GM23338 (cell line): ENCODE data around the gene LSM14B.

ENCODE experiments used
- CREB1 ChIP-seq: fragments of 250-450 bp; sonication (Bioruptor Pico); IDR thresholded peaks from 2 replicates; pipeline ENCODE4 v1.5.0; 2020; ENCODE audit warnings: low read depth, mild to moderate bottlenecking, moderate library complexity
- CTCF ChIP-seq, 2 experiments: fragments of 200-600 bp in 1 of 2; sonication (generic) in 1 of 2; conservative IDR thresholded peaks; 2 replicates each; pipeline versions ENCODE4 v1.5.1 to v1.6.1; 2016 to 2017; ENCODE audit warnings: antibody characterized with exemption in 2 of 2, low read depth in 2 of 2, mild to moderate bottlenecking in 2 of 2, moderate library complexity in 1 of 2
- ETS1 ChIP-seq: IDR thresholded peaks from 2 replicates; pipeline ENCODE4 v1.6.1; 2016; ENCODE audit warnings: antibody characterized with exemption
- EZH2 ChIP-seq: fragments of 200-600 bp; sonication (generic); IDR thresholded peaks from one replicate; pipeline ENCODE4 v1.8.0; 2017; ENCODE audit warnings: antibody characterized with exemption, mild to moderate bottlenecking, low read depth; ENCODE audit not compliant: unreplicated experiment
- EZH2phosphoT487 ChIP-seq: fragments of 200-600 bp; sonication (generic); IDR thresholded peaks from one replicate; pipeline ENCODE4 v1.8.1; 2018; ENCODE audit warnings: antibody characterized with exemption; ENCODE audit not compliant: unreplicated experiment
- JUNB ChIP-seq: IDR thresholded peaks from one replicate; pipeline ENCODE4 v1.6.1; 2016; ENCODE audit warnings: antibody characterized with exemption; ENCODE audit not compliant: unreplicated experiment
- POLR2AphosphoS5 ChIP-seq: IDR thresholded peaks from 2 replicates; pipeline ENCODE4 v1.6.1; 2016; ENCODE audit warnings: antibody characterized with exemption, low read depth
- STAT1 ChIP-seq: IDR thresholded peaks from one replicate; pipeline ENCODE4 v1.6.1; 2016; ENCODE audit warnings: antibody characterized with exemption; ENCODE audit not compliant: unreplicated experiment
- ZNF114 ChIP-seq: fragments of 250-450 bp; sonication (Bioruptor Pico); IDR thresholded peaks from 2 replicates; pipeline ENCODE4 v1.5.0; 2020; ENCODE audit warnings: mild to moderate bottlenecking, moderate library complexity
- ZNF331 ChIP-seq: fragments of 250-450 bp; sonication (Bioruptor Pico); IDR thresholded peaks from 2 replicates; pipeline ENCODE4 v1.5.0; 2020; ENCODE audit warnings: low read depth, mild to moderate bottlenecking, moderate library complexity
- TF ChIP-seq, protein P1 (sequence below): IDR thresholded peaks from one replicate; pipeline ENCODE4 v1.6.1; 2018; ENCODE audit warnings: antibody characterized with exemption; ENCODE audit not compliant: unreplicated experiment

DNA sequence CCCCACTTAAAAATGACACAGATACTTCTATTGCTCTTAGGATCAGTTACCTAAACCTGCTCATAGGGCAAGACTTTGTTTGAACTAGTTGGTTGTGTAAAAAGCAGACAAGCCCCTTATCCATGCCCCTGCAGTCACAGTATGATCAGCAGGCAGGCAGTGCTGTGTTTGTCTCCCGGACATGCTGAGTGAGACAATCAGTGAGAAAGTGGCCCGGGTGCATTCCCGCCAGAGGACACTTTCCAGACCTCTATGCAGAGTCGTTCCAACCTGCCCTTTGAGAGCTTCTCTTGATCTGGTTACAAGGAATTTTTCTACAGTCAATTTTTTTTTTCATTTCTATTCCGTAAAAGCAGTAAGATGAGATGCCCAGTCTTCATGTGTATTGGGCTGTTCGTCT is 6.2 kb downstream of the LSM14B start:
- TF ChIP-seq CTCF (conservative IDR thresholded peaks at IDR 0.05; ENCODE audit: low read depth in 2 of 2), result no peak
- no peak for TF ChIP-seq EZH2phosphoT487
- no peak for TF ChIP-seq POLR2AphosphoS5
- no peak for TF ChIP-seq CREB1 (CRISPR knock-in tag)
- no peak for TF ChIP-seq ETS1
- no peak for TF ChIP-seq EZH2
- TF ChIP-seq, protein P1, sequence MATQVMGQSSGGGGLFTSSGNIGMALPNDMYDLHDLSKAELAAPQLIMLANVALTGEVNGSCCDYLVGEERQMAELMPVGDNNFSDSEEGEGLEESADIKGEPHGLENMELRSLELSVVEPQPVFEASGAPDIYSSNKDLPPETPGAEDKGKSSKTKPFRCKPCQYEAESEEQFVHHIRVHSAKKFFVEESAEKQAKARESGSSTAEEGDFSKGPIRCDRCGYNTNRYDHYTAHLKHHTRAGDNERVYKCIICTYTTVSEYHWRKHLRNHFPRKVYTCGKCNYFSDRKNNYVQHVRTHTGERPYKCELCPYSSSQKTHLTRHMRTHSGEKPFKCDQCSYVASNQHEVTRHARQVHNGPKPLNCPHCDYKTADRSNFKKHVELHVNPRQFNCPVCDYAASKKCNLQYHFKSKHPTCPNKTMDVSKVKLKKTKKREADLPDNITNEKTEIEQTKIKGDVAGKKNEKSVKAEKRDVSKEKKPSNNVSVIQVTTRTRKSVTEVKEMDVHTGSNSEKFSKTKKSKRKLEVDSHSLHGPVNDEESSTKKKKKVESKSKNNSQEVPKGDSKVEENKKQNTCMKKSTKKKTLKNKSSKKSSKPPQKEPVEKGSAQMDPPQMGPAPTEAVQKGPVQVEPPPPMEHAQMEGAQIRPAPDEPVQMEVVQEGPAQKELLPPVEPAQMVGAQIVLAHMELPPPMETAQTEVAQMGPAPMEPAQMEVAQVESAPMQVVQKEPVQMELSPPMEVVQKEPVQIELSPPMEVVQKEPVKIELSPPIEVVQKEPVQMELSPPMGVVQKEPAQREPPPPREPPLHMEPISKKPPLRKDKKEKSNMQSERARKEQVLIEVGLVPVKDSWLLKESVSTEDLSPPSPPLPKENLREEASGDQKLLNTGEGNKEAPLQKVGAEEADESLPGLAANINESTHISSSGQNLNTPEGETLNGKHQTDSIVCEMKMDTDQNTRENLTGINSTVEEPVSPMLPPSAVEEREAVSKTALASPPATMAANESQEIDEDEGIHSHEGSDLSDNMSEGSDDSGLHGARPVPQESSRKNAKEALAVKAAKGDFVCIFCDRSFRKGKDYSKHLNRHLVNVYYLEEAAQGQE, result no peak
- TF ChIP-seq STAT1, result no peak
- no peak for TF ChIP-seq ZNF331 (CRISPR knock-in tag)
- no peak for TF ChIP-seq JUNB
- no peak for TF ChIP-seq ZNF114 (CRISPR knock-in tag)
